ENCODE data around the gene MYO7B.

GRCh38 chr2:127645026-127645394 is 109.5 kb downstream of the MYO7B start:
- TF ChIP-seq, protein P1, sequence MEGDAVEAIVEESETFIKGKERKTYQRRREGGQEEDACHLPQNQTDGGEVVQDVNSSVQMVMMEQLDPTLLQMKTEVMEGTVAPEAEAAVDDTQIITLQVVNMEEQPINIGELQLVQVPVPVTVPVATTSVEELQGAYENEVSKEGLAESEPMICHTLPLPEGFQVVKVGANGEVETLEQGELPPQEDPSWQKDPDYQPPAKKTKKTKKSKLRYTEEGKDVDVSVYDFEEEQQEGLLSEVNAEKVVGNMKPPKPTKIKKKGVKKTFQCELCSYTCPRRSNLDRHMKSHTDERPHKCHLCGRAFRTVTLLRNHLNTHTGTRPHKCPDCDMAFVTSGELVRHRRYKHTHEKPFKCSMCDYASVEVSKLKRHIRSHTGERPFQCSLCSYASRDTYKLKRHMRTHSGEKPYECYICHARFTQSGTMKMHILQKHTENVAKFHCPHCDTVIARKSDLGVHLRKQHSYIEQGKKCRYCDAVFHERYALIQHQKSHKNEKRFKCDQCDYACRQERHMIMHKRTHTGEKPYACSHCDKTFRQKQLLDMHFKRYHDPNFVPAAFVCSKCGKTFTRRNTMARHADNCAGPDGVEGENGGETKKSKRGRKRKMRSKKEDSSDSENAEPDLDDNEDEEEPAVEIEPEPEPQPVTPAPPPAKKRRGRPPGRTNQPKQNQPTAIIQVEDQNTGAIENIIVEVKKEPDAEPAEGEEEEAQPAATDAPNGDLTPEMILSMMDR (IDR thresholded peaks at IDR 0.05; ENCODE audit: insufficient read depth, low read length) = no peak
- no peak for TF ChIP-seq POLR2AphosphoS5 (IDR thresholded peaks at IDR 0.05; ENCODE audit: low read depth)
- TF ChIP-seq REST (IDR thresholded peaks at IDR 0.05; ENCODE audit: insufficient replicate concordance, low read depth) = no peak
- TF ChIP-seq SPI1 (IDR thresholded peaks at IDR 0.05; ENCODE audit: borderline replicate concordance, low read depth) = no peak
